Measurements from ENCODE around the gene ALAD. TPM values are rescaled to one million over a fixed set of nuclear protein-coding genes. Genes with fewer than 3 reads are reported as not detected.

Gene ALAD
- total and polyA plus RNA-seq, 4 donors, result 40.2 to 258 (median 74.2) TPM

DNA sequence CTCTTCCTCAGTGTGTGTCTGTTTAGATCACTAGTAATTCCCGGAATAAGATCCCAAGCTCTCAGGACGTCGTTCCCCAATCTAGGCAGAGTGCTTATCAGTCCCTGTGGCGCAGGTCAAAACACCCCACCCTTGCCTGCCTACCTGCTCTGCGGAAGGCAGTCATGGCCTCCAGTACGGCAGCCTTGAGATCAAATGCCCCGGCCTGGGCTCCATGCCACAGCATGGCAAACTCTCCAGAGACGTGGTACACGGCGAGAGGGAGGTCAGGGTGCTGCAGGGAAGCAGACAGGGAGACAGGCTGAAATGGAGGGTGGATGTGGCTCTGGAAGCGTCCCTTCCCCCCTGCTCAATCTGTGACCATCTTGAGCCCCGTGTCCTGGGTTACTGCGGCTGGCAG lies 12.3 kb downstream of the ALAD start (continued):
- TF ChIP-seq, protein P1, sequence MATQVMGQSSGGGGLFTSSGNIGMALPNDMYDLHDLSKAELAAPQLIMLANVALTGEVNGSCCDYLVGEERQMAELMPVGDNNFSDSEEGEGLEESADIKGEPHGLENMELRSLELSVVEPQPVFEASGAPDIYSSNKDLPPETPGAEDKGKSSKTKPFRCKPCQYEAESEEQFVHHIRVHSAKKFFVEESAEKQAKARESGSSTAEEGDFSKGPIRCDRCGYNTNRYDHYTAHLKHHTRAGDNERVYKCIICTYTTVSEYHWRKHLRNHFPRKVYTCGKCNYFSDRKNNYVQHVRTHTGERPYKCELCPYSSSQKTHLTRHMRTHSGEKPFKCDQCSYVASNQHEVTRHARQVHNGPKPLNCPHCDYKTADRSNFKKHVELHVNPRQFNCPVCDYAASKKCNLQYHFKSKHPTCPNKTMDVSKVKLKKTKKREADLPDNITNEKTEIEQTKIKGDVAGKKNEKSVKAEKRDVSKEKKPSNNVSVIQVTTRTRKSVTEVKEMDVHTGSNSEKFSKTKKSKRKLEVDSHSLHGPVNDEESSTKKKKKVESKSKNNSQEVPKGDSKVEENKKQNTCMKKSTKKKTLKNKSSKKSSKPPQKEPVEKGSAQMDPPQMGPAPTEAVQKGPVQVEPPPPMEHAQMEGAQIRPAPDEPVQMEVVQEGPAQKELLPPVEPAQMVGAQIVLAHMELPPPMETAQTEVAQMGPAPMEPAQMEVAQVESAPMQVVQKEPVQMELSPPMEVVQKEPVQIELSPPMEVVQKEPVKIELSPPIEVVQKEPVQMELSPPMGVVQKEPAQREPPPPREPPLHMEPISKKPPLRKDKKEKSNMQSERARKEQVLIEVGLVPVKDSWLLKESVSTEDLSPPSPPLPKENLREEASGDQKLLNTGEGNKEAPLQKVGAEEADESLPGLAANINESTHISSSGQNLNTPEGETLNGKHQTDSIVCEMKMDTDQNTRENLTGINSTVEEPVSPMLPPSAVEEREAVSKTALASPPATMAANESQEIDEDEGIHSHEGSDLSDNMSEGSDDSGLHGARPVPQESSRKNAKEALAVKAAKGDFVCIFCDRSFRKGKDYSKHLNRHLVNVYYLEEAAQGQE (IDR thresholded peaks at IDR 0.05), result no peak

DNA sequence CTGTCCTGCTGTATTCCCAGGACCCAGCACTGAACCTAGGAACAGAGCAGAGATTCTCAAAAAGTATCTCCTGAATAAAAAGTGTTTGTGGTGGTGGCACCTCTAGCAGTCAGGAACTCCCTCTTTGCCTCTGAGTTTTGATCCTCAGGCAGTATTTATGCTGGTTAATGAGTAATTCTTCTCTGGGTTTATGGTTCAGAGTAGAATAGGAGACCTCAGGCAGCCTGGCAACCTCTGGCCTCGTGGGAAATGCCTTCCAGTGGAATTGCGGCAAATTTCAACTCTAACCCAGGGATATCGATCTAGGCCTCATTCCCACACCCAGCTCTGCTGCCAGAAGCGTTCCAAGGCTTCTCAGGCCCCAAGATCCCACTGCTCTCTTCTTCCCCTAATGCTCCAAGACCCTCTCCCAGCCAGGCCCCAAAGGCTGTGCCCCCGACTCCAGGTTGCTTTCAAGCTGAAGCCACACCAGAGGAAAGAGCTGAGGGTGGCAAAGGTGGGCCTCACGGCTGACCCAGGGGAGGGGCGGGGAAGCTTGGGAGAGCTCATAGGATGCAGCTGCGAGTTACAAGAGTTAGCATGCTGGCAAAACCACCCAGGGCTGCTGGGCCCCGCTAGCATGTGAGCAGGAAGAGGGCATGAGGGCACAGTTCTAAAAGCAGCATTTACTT lies 13.4 kb downstream of the ALAD start:
- no peak for DNase-seq (ENCODE audit: low spot score)
- H3K27ac ChIP-seq (ENCODE audit: low read depth in 1 of 2, low read length in 2 of 2), result peak overlapping the region; percentile 58 to 61
- no peaks in the 10 kb centered on the region for H3K9me3 ChIP-seq (ENCODE audit: control insufficient read depth in 4 of 4, low read length in 3 of 4)
- peak overlapping the region in 1 of 2 donors; percentile 10 for H3K9ac ChIP-seq (ENCODE audit: low read depth in 1 of 2, low read length in 2 of 2)
- peaks cover 24 to 62% (median 53%) of the 10 kb centered on the region in 4 donors for H3K4me1 ChIP-seq (ENCODE audit: control insufficient read depth in 4 of 4, insufficient read depth in 4 of 4, low read length in 3 of 4)
- TF ChIP-seq GABPA (IDR thresholded peaks at IDR 0.05 in 1 of 2, conservative IDR thresholded peaks at IDR 0.05 in 1 of 2) (peak in 1 of 2 donors; percentile 27), RXRA (IDR thresholded peaks at IDR 0.05) (peak; percentile 93 to 95), NR2F2 (IDR thresholded peaks at IDR 0.05) (peak; percentile 89), JUND (IDR thresholded peaks at IDR 0.05) (peak; percentile 73 to 81), FOXA1 (IDR thresholded peaks at IDR 0.05) (no peak), SP1 (IDR thresholded peaks at IDR 0.05) (peak; percentile 87), RAD21 (IDR thresholded peaks at IDR 0.05) (peak; percentile 31 to 39), HNF4G (IDR thresholded peaks at IDR 0.05) (peak; percentile 69), FOXA2 (IDR thresholded peaks at IDR 0.05) (peak; percentile 35), YY1 (IDR thresholded peaks at IDR 0.05) (peak; percentile 62), EGR1 (IDR thresholded peaks at IDR 0.05; ENCODE audit: low read depth in 2 of 2) (no peak), TAF1 (conservative IDR thresholded peaks at IDR 0.05) (peak; percentile 26), HNF4A (conservative IDR thresholded peaks at IDR 0.05) (peak; percentile 83 to 91)
- TF ChIP-seq, protein P1 (IDR thresholded peaks at IDR 0.05), result peak; percentile 49
- TF ChIP-seq, protein P2, sequence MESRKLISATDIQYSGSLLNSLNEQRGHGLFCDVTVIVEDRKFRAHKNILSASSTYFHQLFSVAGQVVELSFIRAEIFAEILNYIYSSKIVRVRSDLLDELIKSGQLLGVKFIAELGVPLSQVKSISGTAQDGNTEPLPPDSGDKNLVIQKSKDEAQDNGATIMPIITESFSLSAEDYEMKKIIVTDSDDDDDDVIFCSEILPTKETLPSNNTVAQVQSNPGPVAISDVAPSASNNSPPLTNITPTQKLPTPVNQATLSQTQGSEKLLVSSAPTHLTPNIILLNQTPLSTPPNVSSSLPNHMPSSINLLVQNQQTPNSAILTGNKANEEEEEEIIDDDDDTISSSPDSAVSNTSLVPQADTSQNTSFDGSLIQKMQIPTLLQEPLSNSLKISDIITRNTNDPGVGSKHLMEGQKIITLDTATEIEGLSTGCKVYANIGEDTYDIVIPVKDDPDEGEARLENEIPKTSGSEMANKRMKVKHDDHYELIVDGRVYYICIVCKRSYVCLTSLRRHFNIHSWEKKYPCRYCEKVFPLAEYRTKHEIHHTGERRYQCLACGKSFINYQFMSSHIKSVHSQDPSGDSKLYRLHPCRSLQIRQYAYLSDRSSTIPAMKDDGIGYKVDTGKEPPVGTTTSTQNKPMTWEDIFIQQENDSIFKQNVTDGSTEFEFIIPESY (IDR thresholded peaks at IDR 0.05), result no peak
- TF ChIP-seq, protein P3, sequence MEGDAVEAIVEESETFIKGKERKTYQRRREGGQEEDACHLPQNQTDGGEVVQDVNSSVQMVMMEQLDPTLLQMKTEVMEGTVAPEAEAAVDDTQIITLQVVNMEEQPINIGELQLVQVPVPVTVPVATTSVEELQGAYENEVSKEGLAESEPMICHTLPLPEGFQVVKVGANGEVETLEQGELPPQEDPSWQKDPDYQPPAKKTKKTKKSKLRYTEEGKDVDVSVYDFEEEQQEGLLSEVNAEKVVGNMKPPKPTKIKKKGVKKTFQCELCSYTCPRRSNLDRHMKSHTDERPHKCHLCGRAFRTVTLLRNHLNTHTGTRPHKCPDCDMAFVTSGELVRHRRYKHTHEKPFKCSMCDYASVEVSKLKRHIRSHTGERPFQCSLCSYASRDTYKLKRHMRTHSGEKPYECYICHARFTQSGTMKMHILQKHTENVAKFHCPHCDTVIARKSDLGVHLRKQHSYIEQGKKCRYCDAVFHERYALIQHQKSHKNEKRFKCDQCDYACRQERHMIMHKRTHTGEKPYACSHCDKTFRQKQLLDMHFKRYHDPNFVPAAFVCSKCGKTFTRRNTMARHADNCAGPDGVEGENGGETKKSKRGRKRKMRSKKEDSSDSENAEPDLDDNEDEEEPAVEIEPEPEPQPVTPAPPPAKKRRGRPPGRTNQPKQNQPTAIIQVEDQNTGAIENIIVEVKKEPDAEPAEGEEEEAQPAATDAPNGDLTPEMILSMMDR (IDR thresholded peaks at IDR 0.05; ENCODE audit: low read depth, low read length, missing input control), result no peak
- TF ChIP-seq, protein P4, sequence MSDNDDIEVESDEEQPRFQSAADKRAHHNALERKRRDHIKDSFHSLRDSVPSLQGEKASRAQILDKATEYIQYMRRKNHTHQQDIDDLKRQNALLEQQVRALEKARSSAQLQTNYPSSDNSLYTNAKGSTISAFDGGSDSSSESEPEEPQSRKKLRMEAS (IDR thresholded peaks at IDR 0.05), result peak; percentile 57
- TF ChIP-seq, protein P5, sequence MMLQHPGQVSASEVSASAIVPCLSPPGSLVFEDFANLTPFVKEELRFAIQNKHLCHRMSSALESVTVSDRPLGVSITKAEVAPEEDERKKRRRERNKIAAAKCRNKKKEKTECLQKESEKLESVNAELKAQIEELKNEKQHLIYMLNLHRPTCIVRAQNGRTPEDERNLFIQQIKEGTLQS (IDR thresholded peaks at IDR 0.05), result no peak
- WGBS, result 29% methylated on average over 9 of the region's 9 CpGs
- H3K4me3 ChIP-seq (ENCODE audit: low read depth in 1 of 3, low read length in 3 of 3), result no peak overlapping the region
- H3K36me3 ChIP-seq (ENCODE audit: control insufficient read depth in 4 of 4, insufficient read depth in 3 of 4, low read depth in 1 of 4, low read length in 3 of 4), result peaks cover 8 to 28% (median 18%) of the 10 kb centered on the region in 4 donors
- no peaks in the 10 kb centered on the region for H3K27me3 ChIP-seq (ENCODE audit: control insufficient read depth in 4 of 4, insufficient read depth in 4 of 4, low read length in 3 of 4)
